ENCODE results near the gene FBN1.

FBN1 gene

DNA sequence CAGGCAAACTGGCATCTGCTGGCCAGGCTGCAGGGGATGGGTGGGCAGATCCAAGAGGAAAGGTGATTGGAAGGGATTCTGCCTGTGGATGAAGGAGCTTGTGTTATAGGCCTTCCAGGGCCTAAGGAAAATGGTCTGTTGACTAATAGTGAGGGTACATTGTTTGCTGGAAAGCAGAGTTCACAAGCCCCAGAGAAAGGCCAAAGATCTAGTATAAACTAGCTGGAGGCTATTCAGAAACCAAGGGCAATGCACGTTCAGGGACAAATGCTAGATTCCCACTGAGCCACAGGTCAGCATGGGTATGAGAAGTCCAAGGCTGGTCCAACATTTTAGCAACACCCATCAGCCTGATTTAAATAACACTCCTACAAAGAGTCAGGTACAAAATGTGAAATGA is 74.7 kb downstream of the FBN1 start:
- no peak overlapping the region for H3K4me3 ChIP-seq (replicated peaks; ENCODE audit: low read depth, low read length)
- TF ChIP-seq, protein P1, sequence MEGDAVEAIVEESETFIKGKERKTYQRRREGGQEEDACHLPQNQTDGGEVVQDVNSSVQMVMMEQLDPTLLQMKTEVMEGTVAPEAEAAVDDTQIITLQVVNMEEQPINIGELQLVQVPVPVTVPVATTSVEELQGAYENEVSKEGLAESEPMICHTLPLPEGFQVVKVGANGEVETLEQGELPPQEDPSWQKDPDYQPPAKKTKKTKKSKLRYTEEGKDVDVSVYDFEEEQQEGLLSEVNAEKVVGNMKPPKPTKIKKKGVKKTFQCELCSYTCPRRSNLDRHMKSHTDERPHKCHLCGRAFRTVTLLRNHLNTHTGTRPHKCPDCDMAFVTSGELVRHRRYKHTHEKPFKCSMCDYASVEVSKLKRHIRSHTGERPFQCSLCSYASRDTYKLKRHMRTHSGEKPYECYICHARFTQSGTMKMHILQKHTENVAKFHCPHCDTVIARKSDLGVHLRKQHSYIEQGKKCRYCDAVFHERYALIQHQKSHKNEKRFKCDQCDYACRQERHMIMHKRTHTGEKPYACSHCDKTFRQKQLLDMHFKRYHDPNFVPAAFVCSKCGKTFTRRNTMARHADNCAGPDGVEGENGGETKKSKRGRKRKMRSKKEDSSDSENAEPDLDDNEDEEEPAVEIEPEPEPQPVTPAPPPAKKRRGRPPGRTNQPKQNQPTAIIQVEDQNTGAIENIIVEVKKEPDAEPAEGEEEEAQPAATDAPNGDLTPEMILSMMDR (IDR thresholded peaks at IDR 0.05; ENCODE audit: low read length, missing control alignments), result no peak
- DNase-seq (ENCODE audit: low read depth), result no peak

DNA sequence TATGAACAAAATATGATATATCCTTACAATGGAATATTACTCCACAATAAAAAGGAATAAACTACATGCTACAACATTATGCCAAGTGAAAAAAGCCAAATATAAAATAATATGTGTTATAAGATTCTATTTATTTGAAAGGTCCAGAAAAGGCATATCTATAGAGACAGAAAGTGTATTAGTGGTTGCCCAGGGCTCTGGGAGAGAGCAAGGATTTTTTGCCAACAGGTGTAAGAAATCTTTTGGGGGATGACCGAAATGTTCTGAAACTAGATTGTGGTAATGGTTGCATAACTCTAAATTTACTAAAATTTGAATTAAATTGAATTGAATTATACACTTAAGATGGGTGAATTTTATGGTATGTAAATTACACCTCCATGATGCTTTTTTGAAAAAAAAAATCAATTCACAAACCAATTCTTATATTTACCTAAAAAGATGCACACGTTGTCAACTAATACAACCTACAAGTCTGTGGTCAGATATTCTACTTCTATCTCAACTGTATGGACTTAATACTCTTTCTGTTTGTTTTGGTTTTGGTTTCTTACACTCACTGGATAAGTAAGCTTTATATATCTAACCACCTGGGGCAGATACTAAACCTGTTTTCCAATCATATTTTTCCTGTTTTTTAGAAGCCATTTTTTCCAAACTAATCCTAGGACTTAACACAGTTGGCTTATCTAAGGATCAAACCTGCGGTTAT is 75.8 kb downstream of the FBN1 start:
- no peak overlapping the region for H3K4me3 ChIP-seq (replicated peaks; ENCODE audit: low read depth, low read length)
- TF ChIP-seq, protein P1 (IDR thresholded peaks at IDR 0.05; ENCODE audit: low read length, missing control alignments), result no peak
- DNase-seq (ENCODE audit: low read depth), result no peak

DNA sequence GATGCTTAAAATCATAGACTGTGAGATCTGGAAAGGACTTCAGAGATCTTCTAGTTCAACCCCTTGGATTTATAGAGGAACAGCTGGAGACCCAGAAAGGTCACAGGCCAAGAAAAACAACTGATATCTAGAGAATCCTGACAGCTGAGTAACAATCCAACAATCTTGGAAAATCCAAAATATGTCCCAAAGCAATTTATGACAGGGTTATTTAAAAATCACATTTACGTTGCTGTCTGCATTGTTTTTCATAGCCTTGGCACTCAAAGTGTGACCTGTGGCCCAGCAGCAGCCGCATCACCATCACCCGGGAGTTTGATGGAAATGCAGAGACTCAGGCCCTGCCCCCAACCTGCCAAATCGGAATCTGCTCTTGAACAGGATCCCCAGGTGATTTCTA is 78.8 kb downstream of the FBN1 start:
- peak; percentile 88 for DNase-seq (ENCODE audit: low read depth)

DNA sequence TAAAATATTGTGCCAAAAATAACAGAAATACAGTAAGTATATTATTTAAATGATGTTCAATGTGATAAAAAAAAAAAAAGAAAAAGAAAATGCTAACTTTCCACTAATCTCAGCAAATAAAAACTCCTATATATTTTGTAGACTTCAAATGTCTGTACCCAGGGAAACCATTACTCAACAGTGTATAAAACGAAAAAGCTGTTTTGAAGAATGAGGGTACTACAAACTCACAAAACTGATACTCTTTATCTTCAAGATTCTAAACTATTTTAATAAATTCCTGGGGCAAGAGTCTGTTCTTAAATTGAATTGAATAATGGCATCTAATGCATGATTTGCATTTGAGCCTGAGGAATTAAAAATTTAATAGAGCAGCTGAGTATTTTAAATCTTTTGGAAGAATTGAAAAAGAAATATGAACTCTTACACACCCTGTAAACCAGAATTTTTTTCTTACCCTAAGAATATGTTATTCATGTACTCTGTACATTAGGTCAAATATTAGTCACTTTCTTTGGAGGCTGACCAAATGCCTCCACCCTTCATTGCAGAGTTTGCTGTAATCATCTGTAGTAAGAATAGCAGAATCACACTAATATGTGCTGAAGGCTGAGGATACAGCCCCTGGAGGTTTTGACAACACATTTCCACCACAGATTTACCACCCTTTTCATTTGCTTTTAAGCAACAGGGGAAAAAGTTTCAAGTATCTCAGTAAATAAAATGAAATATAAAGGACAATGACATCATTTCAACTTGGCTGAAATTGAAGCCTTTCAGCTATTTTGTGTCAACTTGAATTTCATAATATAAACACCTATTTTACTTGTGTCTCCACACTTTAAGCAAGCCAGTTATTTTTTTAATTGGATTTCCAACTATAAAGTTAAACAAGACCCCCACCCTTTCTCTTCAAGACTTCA is 79.7 kb downstream of the FBN1 start:
- TF ChIP-seq, protein P1 (IDR thresholded peaks at IDR 0.05; ENCODE audit: low read length, missing control alignments), result peak; percentile 12
- H3K4me3 ChIP-seq (replicated peaks; ENCODE audit: low read depth, low read length), result no peak overlapping the region
- peak; percentile 96 for DNase-seq (ENCODE audit: low read depth)

More for the DNA sequence above, 78.8 kb downstream of the FBN1 start:
- H3K4me3 ChIP-seq (replicated peaks; ENCODE audit: low read depth, low read length), result no peak overlapping the region
- TF ChIP-seq, protein P1 (IDR thresholded peaks at IDR 0.05; ENCODE audit: low read length, missing control alignments), result no peak

DNA sequence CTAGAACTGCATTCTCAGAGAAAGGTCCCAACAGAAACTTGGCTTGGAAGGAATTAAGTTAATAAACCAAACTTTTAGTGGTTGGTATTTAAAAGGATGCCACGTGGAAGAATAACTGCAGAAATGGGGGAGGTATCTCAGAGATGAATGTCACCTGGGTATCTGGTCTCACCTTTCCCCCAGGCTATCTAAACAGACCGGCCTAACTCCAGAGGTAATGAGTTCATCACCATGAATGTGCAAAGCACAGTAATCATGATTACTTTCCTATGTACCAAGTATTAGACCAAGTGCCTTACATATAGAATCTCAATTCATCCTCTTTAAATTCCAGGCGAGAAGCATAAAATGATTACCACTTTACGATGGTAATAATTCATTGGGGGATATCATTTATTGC is 80.8 kb downstream of the FBN1 start:
- H3K4me3 ChIP-seq (replicated peaks; ENCODE audit: low read depth, low read length), result no peak overlapping the region
- TF ChIP-seq, protein P1 (IDR thresholded peaks at IDR 0.05; ENCODE audit: low read length, missing control alignments), result no peak
- DNase-seq (ENCODE audit: low read depth), result no peak

DNA sequence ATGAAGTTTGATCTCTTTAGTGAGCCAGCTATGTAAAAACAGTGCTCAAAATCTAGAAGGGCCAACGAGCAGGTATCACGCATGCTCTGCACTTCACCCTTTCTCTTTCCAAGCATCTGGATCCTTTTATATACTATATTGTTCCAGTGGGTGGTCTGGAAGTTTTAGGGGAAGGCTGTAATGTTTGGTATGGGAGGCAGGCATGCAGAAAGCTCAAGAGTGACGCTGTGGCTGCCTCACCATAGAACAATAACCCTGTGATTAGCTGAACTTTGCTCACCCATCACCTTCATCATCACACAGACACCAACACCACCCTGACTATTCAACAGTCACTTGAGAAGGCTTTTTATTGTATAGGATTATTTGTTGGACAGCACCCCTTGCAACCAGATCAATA is 81.6 kb downstream of the FBN1 start:
- DNase-seq (ENCODE audit: low read depth), result no peak
- TF ChIP-seq, protein P1 (IDR thresholded peaks at IDR 0.05; ENCODE audit: low read length, missing control alignments), result no peak
- H3K4me3 ChIP-seq (replicated peaks; ENCODE audit: low read depth, low read length), result no peak overlapping the region

Measured in fibroblast of pulmonary artery (primary cell).